Activated CD4-positive, alpha-beta T cell treated with anti-CD3 and anti-CD28 coated beads for 24 hours (primary cell): ENCODE results near the gene FDCSP.
"Not testable (repeated sequence)": the region's sequence is repeated elsewhere in the genome, so short reads cannot be mapped to it uniquely, and the experiment has no call there.

Experiments used
- DNase-seq, 2 donors: peaks; one replicate each; pipeline ENCODE4 v3.0.0-alpha.2; 2020; ENCODE audit warnings: low read depth in 2 of 2

Gene FDCSP

DNA sequence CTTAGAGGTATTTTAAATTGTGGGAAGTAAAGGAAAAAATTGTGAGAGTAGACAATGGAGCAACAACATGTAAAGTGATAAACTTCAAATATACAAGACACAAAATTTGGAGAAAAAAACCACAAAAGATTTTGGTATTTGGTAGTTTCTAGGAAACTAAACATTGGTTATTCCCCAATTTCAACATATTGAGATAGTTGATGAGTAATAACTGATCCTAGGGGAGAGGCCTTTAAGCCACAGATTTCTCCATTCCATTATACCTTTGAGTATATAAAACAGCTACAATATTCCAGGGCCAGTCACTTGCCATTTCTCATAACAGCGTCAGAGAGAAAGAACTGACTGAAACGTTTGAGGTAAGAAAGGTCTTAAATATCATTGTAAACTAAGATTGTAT lies at the start of gene FDCSP:
Gene FDCSP (plus strand): TSS at position 301 of the 400 bp plus-strand sequence. CDS start 5,071 bp downstream, outside the sequence.
- no peak for DNase-seq

DNA sequence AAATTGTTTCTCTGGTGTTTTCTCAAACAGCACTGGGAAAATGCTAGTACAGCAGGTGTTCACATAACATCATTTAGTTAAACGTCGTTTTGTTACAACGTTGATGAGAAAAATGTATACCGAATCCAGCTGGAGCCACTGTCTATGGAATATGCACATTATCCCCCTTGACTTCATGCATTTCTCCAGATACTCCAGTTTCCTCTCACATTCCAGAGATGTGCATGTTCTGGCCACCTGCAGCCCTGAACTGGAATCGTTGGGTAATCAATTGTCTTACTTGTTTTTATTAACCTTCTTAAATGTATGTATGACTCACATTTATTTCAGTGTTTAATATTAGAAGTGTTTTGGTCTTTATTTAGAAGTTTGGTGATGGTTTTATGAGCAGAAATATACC lies 48.8 kb upstream of the FDCSP start:
- DNase-seq: no peak

- DNase-seq: no peak
Measured at GRCh38 chr4:70178075-70178660, 47.8 kb upstream of the FDCSP start.

DNA sequence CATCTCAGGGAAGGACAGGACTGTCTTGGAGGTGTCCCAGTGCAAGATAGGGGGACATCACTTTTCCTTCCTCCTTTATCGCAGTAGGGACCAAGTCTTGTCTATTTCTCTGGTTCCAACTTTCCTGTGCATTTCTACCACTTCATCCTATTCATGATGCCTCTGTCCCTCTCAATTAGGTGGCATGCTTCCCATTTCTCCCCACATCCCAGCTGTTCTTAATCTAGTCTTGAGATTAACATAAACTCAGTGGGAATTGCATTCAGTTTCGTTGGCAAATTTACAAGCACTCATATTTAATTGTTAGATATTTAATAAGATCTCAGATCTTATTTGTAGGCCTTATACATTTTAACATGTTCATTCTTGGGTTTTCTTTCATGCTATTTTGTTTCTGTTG lies 46.1 kb upstream of the FDCSP start:
- no peak for DNase-seq

DNA sequence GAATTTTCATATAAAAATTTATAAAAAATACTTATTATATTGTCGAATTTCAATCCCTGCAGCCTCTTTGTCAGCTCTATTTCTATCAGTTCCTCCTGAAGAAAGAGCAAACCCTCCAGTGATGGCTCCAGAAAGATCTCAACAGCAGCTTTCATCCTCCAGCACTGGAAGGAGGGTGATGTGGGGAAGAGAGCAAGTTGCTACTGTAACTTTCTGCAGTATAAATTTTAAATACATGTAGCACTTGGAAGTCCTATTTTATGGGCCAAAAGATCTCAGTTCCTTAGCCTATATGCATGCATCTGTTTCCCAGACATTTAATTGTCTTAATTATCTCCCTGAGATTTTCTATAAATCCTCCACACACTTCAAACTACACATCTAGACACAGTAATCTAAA lies 44.1 kb upstream of the FDCSP start:
- no peak for DNase-seq

GRCh38 chr4:70182517-70183167 lies 43.3 kb upstream of the FDCSP start:
- no peak for DNase-seq

- DNase-seq: no peak
Measured at GRCh38 chr4:70183168-70183939, 42.6 kb upstream of the FDCSP start.

DNA sequence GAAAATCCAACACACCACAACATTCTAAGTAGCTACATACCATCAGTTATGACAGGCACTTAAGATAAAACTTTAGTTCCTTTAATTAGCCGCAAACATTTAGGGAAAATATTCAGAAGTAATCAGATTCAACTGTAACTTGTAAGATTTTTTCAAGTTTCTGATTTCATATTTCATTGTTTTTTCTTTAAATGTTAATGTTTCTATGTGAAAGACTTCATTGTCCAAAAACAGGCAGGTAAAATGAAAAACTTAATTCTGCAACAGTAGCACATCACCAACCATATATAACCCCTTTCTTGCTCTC lies 42.0 kb upstream of the FDCSP start:
- no peak for DNase-seq

DNA sequence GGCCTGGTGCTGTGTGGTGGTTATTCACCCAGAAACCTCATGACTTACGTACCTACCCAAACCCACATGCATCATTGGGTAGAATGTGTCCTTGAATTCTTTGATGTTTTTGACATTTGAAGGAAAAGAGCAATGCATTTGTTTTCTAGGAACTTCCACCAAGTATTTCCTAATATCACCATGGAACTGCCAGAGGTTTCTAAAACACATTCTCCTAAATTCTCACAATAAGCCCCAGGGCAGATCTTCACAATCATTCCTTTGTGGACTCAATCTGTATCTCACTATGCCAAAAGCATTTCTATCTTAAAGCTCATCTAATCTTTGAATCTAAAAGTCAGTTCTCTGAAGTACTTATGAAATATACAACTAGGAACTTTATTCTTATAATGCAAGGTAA lies 38.7 kb upstream of the FDCSP start:
- no peak for DNase-seq

GRCh38 chr4:70190579-70190978 lies 35.3 kb upstream of the FDCSP start:
- DNase-seq: no peak

- DNase-seq: no peak
Measured at GRCh38 chr4:70191647-70192046, 34.3 kb upstream of the FDCSP start.

- DNase-seq: no peak
Measured at GRCh38 chr4:70192895-70193294, 33.0 kb upstream of the FDCSP start.

DNA sequence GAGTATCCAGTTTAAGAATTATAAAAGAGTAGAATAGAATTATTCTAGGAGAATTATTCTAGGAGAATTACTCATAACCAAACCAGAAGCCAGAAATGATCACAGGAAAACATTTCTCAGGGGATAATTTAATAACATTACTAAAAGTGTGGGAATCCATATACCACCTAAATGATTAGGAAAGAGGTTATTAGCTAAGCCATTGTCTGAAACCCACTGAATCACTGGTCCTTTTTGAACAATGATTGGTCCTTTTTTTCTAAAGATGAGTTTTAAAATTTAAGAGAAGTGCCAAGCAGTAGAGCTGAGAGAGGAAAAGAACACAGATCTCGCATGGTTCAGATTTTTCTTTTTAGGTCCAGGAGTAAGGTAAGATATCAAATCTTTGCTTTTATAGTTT lies 30.5 kb upstream of the FDCSP start, which contains the start of gene ODAM:
Gene ODAM (plus strand): TSS at position 301 of the 400 bp plus-strand sequence. CDS start 819 bp downstream, outside the sequence.
- DNase-seq: no peak

GRCh38 chr4:70196857-70197256 lies 29.1 kb upstream of the FDCSP start:
- DNase-seq: no peak

- no peak for DNase-seq
Measured at GRCh38 chr4:70197842-70198241, 28.1 kb upstream of the FDCSP start.

DNA sequence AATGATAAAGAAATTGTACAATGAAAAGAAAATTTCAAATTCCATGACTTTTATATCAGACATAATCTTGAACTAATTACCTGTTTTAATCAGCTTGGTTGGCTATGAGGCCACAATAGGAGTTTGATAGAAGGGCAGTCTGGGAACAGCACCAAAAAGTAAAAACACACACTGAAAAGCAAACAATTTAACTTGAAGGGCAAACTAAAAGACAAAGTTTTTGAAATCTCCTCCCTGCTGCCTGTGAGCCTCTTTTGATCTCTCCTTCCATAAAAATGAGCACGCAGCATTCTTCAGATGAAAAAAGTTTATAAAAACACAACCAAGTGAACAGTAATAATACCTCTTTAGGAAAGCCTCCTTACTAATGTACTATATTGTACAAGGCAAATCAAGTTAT lies 22.3 kb upstream of the FDCSP start:
- DNase-seq: no peak

GRCh38 chr4:70212752-70213151 lies 13.2 kb upstream of the FDCSP start:
- DNase-seq: not testable (repeated sequence)

DNA sequence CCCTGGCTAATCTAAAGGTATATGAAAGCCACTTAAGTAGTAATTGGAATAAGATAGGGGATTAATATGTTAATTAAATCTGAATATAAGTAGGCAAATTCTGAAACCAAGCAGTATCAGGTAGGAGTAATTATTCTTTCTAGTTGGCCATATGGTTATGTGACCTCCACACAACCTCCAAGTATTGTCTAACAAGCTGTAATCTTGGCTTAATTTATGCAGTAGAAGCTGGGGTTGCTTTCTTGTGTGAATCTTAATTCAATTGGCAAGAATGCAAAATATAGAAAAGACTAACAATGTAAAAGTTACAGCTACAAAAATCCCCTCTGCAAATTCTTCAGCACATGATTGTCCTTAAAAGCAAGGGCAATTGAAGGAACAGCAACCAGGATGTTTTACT lies 9.8 kb upstream of the FDCSP start:
- not testable (repeated sequence) for DNase-seq

DNA sequence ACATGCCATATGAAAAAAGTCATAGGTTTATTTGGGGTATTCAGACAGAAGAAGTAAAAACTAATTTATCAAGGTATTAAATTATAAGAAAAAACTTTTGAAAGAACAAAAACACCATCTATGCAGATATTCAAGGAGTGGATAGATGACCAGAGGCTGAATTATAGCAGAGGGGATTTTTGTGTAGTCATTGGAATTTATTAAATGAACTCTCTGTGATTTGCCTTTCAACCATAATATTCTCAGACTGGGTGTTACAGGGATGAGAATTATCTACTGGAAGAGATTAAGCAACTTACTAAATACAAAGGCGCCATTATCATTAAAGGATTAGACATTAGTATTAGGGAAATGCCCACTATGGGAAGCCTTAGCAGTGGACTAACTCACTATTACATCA lies 9.4 kb upstream of the FDCSP start:
- not testable (repeated sequence) for DNase-seq

DNA sequence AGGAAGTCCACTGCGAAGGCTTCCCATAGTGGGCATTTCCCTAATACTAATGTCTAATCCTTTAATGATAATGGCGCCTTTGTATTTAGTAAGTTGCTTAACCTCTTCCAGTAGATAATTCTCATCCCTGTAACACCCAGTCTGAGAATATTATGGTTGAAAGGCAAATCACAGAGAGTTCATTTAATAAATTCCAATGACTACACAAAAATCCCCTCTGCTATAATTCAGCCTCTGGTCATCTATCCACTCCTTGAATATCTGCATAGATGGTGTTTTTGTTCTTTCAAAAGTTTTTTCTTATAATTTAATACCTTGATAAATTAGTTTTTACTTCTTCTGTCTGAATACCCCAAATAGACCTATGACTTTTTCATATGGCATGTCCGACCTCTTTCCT lies 4.5 kb upstream of the FDCSP start:
- not testable (repeated sequence) for DNase-seq

DNA sequence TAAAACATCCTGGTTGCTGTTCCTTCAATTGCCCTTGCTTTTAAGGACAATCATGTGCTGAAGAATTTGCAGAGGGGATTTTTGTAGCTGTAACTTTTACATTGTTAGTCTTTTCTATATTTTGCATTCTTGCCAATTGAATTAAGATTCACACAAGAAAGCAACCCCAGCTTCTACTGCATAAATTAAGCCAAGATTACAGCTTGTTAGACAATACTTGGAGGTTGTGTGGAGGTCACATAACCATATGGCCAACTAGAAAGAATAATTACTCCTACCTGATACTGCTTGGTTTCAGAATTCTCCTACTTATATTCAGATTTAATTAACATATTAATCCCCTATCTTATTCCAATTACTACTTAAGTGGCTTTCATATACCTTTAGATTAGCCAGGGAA lies 4.1 kb upstream of the FDCSP start:
- DNase-seq: not testable (repeated sequence)

DNA sequence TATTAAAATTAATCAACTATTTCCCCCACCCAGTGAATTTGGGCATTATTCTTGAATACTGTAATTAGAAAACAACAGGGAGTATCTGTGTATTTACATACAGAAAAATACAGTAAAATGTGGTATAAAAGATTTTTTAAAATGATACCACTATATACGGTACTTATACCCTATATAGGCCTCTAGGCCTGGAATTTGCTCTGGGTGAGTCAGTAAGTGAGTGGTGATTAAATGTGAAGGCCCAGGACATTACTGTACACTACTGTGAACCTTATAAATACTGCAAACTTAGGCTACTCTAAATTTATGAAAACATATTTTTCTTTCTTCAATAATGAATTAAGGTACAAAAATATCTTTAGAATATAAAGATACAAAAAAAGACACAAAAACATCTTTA lies 10.2 kb downstream of the FDCSP start:
- DNase-seq: no peak
